Activated CD4-positive, alpha-beta memory T cell treated with anti-CD3 and anti-CD28 coated beads for 36 hours (primary cell): ENCODE data around the gene PIM2. TPM values are rescaled to one million over a fixed set of nuclear protein-coding genes. Genes with fewer than 3 reads are reported as not detected.

ENCODE experiments used
- CTCF ChIA-PET: fragments of 350-600 bp; sonication (Branson Sonifier 250); formaldehyde crosslinking; loops from one replicate; lab custom pipeline; 2021; ENCODE audit warnings: antibody characterized with exemption, inconsistent platforms; lab: Charles Lee
- POLR2A ChIA-PET: fragments of 350-600 bp; sonication (Branson Sonifier 250); formaldehyde crosslinking; loops from one replicate; lab custom pipeline; 2021; ENCODE audit warnings: antibody characterized with exemption; lab: Charles Lee
- DNase-seq: peaks from one replicate; pipeline ENCODE4 v3.0.0-alpha.2; 2020
- H3K27ac Mint-ChIP-seq: one replicate; pipeline ENCODE4 v1.8.0; 2021; ENCODE audit warnings: mixed read lengths
- H3K27me3 Mint-ChIP-seq: one replicate; pipeline ENCODE4 v1.8.0; 2021; ENCODE audit warnings: mixed read lengths
- H3K36me3 Mint-ChIP-seq: one replicate; pipeline ENCODE4 v1.8.0; 2021; ENCODE audit warnings: mixed read lengths
- H3K4me1 Mint-ChIP-seq: one replicate; pipeline ENCODE4 v1.8.0; 2021; ENCODE audit warnings: low read depth, mixed read lengths
- H3K4me3 Mint-ChIP-seq: one replicate; pipeline ENCODE4 v1.8.0; 2021; ENCODE audit warnings: mild to moderate bottlenecking, mixed read lengths
- H3K9me3 Mint-ChIP-seq: one replicate; pipeline ENCODE4 v1.8.0; 2021; ENCODE audit warnings: mixed read lengths
- intact Hi-C: fragments of 100-400 bp; cut with micrococcal nuclease; formaldehyde crosslinking; loops from one replicate; pipeline ENCODE4 v1.15.1; 2023
- total RNA-seq, 2 experiments: library from RNA; stranded (reverse); gene quantifications; one replicate each; pipeline ENCODE4 v1.2.3, GENCODE V29; 2021

PIM2 gene
- total RNA-seq, 2 experiments from 2014 or later: 386 to 401 TPM

GRCh38 chrX:48948589-48948988 is 29.8 kb upstream of the PIM2 start:
- Mint-ChIP-seq H3K36me3 (peaks cover 10% of the 10 kb centered on the region), H3K9me3 (no peaks in the 10 kb centered on the region), H3K27ac (peak overlapping the region; percentile 28), H3K4me3 (no peak overlapping the region), H3K27me3 (no peaks in the 10 kb centered on the region), H3K4me1 (peaks cover 47% of the 10 kb centered on the region)
- CTCF ChIA-PET: no interaction called here
- POLR2A ChIA-PET: no interaction called here
- no peak for DNase-seq
- intact Hi-C loops: no loop called here

- H3K27ac Mint-ChIP-seq: peak overlapping the region; percentile 67
- DNase-seq: peak; percentile 65
- H3K4me1 Mint-ChIP-seq: peaks cover 49% of the 10 kb centered on the region
- intact Hi-C loops: no loop called here
- CTCF ChIA-PET: interaction anchor here (0.6 to 2.5 kb wide), 16 partner anchors 8 to 314 kb away, joined by 3 to 17 read pairs (median 5); partner anchors contain the start of genes SLC35A2 and TFE3
- peaks cover 20% of the 10 kb centered on the region for H3K36me3 Mint-ChIP-seq
- H3K27me3 Mint-ChIP-seq: no peaks in the 10 kb centered on the region
- POLR2A ChIA-PET: interaction anchor here (1.6 to 3.6 kb wide), 2 partner anchors 12 to 34 kb away, joined by 4 to 14 read pairs; partner anchors contain the start of gene SLC35A2
- no peaks in the 10 kb centered on the region for H3K9me3 Mint-ChIP-seq
- H3K4me3 Mint-ChIP-seq: no peak overlapping the region
Observed at GRCh38 chrX:48945517-48946348, 26.9 kb upstream of the PIM2 start.

GRCh38 chrX:48942895-48943294 is 24.1 kb upstream of the PIM2 start:
- Mint-ChIP-seq H3K4me3 (peak overlapping the region; percentile 54), H3K27ac (peak overlapping the region; percentile 97), H3K4me1 (peaks cover 70% of the 10 kb centered on the region), H3K9me3 (no peaks in the 10 kb centered on the region), H3K27me3 (no peaks in the 10 kb centered on the region), H3K36me3 (peaks cover 23% of the 10 kb centered on the region)
- POLR2A ChIA-PET: interaction anchor here (0.8 to 13.3 kb wide), 5 partner anchors 12 to 51 kb away, joined by 3 to 286 read pairs (median 3); partner anchors contain the start of genes PIM2 and SLC35A2
- CTCF ChIA-PET: interaction anchor here (1.3 to 2.3 kb wide), 4 partner anchors 10 to 51 kb away, joined by 4 to 9 read pairs (median 5); partner anchors contain the start of genes PIM2 and SLC35A2
- peak; percentile 31 for DNase-seq
- intact Hi-C loops: loop anchor here (2.0 kb wide), 1 partner anchor 52 kb away; no protein-coding TSS in a partner anchor

GRCh38 chrX:48940404-48940955 is 21.7 kb upstream of the PIM2 start:
- peaks cover 29% of the 10 kb centered on the region for H3K36me3 Mint-ChIP-seq
- no peaks in the 10 kb centered on the region for H3K9me3 Mint-ChIP-seq
- peak overlapping the region; percentile 97 for H3K27ac Mint-ChIP-seq
- CTCF ChIA-PET: interaction anchor here (0.8 to 1.3 kb wide), 2 partner anchors 49 to 103 kb away, joined by 3 to 5 read pairs; no protein-coding TSS in a partner anchor
- DNase-seq: peak; percentile 51
- H3K4me1 Mint-ChIP-seq: peaks cover 78% of the 10 kb centered on the region
- no peaks in the 10 kb centered on the region for H3K27me3 Mint-ChIP-seq
- POLR2A ChIA-PET: interaction anchor here (1.2 to 13.3 kb wide), 6 partner anchors 16 to 43 kb away, joined by 3 to 286 read pairs (median 10); partner anchors contain the start of genes PIM2, PQBP1, SLC35A2 and TIMM17B
- H3K4me3 Mint-ChIP-seq: no peak overlapping the region
- intact Hi-C loops: no loop called here

- H3K27ac Mint-ChIP-seq: peak overlapping the region; percentile 97
- POLR2A ChIA-PET: interaction anchor here (0.6 to 13.3 kb wide), 10 partner anchors 12 to 42 kb away, joined by 3 to 286 read pairs (median 6); partner anchors contain the start of genes PIM2, PQBP1, SLC35A2 and TIMM17B
- CTCF ChIA-PET: interaction anchor here (0.8 to 1.0 kb wide), 2 partner anchors 48 to 104 kb away, joined by 3 read pairs; no protein-coding TSS in a partner anchor
- intact Hi-C loops: loop anchor here (2.0 kb wide), 1 partner anchor 103 kb away; the partner anchor contains the start of gene TFE3
- H3K4me1 Mint-ChIP-seq: peaks cover 86% of the 10 kb centered on the region
- H3K36me3 Mint-ChIP-seq: peaks cover 37% of the 10 kb centered on the region
- H3K27me3 Mint-ChIP-seq: no peaks in the 10 kb centered on the region
- no peak for DNase-seq
- peak overlapping the region; percentile 57 for H3K4me3 Mint-ChIP-seq
- no peaks in the 10 kb centered on the region for H3K9me3 Mint-ChIP-seq
Observed at GRCh38 chrX:48939524-48940228, 20.9 kb upstream of the PIM2 start.

- Mint-ChIP-seq H3K27me3 (no peaks in the 10 kb centered on the region), H3K4me1 (peaks cover 86% of the 10 kb centered on the region), H3K4me3 (peak overlapping the region; percentile 57), H3K27ac (peak overlapping the region; percentile 97), H3K36me3 (peaks cover 43% of the 10 kb centered on the region), H3K9me3 (no peaks in the 10 kb centered on the region)
- CTCF ChIA-PET: interaction anchor here (0.6 to 3.0 kb wide), 5 partner anchors 18 to 275 kb away, joined by 3 to 13 read pairs (median 4); partner anchors contain the start of gene SLC35A2
- POLR2A ChIA-PET: interaction anchor here (0.6 to 13.3 kb wide), 10 partner anchors 12 to 42 kb away, joined by 3 to 286 read pairs (median 5); partner anchors contain the start of genes PIM2, PQBP1, SLC35A2 and TIMM17B
- intact Hi-C loops: loop anchor here (2.0 kb wide), 1 partner anchor 104 kb away; the partner anchor contains the start of gene TFE3
- peak; percentile 89 for DNase-seq
Observed at GRCh38 chrX:48938721-48939425, 20.0 kb upstream of the PIM2 start.

- H3K36me3 Mint-ChIP-seq: peaks cover 44% of the 10 kb centered on the region
- peak; percentile 95 for DNase-seq
- H3K27me3 Mint-ChIP-seq: no peaks in the 10 kb centered on the region
- peaks cover 79% of the 10 kb centered on the region for H3K4me1 Mint-ChIP-seq
- CTCF ChIA-PET: interaction anchor here (0.5 to 3.0 kb wide), 12 partner anchors 9 to 289 kb away, joined by 3 to 13 read pairs (median 3); partner anchors contain the start of genes PQBP1, SLC35A2 and TIMM17B
- H3K27ac Mint-ChIP-seq: peak overlapping the region; percentile 97
- peak overlapping the region; percentile 75 for H3K4me3 Mint-ChIP-seq
- POLR2A ChIA-PET: interaction anchor here (0.8 to 13.3 kb wide), 8 partner anchors 10 to 116 kb away, joined by 3 to 286 read pairs (median 6); partner anchors contain the start of genes PIM2, PQBP1, SLC35A2 and TIMM17B
- H3K9me3 Mint-ChIP-seq: no peaks in the 10 kb centered on the region
- intact Hi-C loops: loop anchor here (1.0 to 2.0 kb wide), 2 partner anchors 18 to 20 kb away; partner anchors contain the start of genes OTUD5 and PIM2
Observed at GRCh38 chrX:48937054-48937907, 18.5 kb upstream of the PIM2 start.

- CTCF ChIA-PET: interaction anchor here (1.0 to 3.0 kb wide), 9 partner anchors 10 to 288 kb away, joined by 3 to 13 read pairs (median 4); partner anchors contain the start of genes PQBP1, SLC35A2 and TIMM17B
- H3K36me3 Mint-ChIP-seq: peaks cover 41% of the 10 kb centered on the region
- POLR2A ChIA-PET: interaction anchor here (0.8 to 13.3 kb wide), 7 partner anchors 9 to 117 kb away, joined by 3 to 286 read pairs (median 8); partner anchors contain the start of genes PIM2, PQBP1, SLC35A2 and TIMM17B
- H3K27ac Mint-ChIP-seq: peak overlapping the region; percentile 97
- DNase-seq: no peak
- no peaks in the 10 kb centered on the region for H3K9me3 Mint-ChIP-seq
- no peaks in the 10 kb centered on the region for H3K27me3 Mint-ChIP-seq
- intact Hi-C loops: loop anchor here (1.0 to 2.0 kb wide), 2 partner anchors 17 to 20 kb away; partner anchors contain the start of genes OTUD5 and PIM2
- H3K4me3 Mint-ChIP-seq: peak overlapping the region; percentile 75
- peaks cover 72% of the 10 kb centered on the region for H3K4me1 Mint-ChIP-seq
Observed at GRCh38 chrX:48936429-48937053, 17.7 kb upstream of the PIM2 start.

- Mint-ChIP-seq H3K4me1 (peaks cover 67% of the 10 kb centered on the region), H3K36me3 (peaks cover 39% of the 10 kb centered on the region), H3K27ac (peak overlapping the region; percentile 97), H3K27me3 (no peaks in the 10 kb centered on the region), H3K9me3 (no peaks in the 10 kb centered on the region), H3K4me3 (peak overlapping the region; percentile 68)
- no peak for DNase-seq
- ChIA-PET CTCF (no interaction called here), POLR2A (interaction anchor here (1.0 to 13.3 kb wide), 4 partner anchors 8 to 37 kb away, joined by 4 to 286 read pairs (median 64); partner anchors contain the start of genes PIM2, PQBP1, SLC35A2 and TIMM17B)
- intact Hi-C loops: no loop called here
Observed at GRCh38 chrX:48935301-48935670, 16.5 kb upstream of the PIM2 start.
